SK-N-SH treated with all-trans-retinoic acid at 6 μM for 48 hours (cell line): ENCODE data around the gene CYREN.

ENCODE experiments used
- ATAC-seq: fragments of 200-7000 bp; cut with Tn5 transposase; 3 replicates; pipeline ENCODE4 v1.9.1; 2020; ENCODE audit warnings: mild to moderate bottlenecking, moderate library complexity
- ARNTL ChIP-seq: fragments of 450-650 bp; formaldehyde crosslinking; IDR thresholded peaks from 2 replicates; pipeline ENCODE4 v1.5.0; 2020; ENCODE audit warnings: low read depth, mild to moderate bottlenecking, moderate library complexity, borderline replicate concordance
- BACH2 ChIP-seq: fragments of 250-450 bp; sonication (Bioruptor Pico); IDR thresholded peaks from 2 replicates; pipeline ENCODE4 v1.9.0; 2021; ENCODE audit warnings: mild to moderate bottlenecking, borderline replicate concordance
- CSDC2 ChIP-seq: fragments of 250-450 bp; sonication (Bioruptor Pico); IDR thresholded peaks from 2 replicates; pipeline ENCODE4 v1.5.0; 2020; ENCODE audit warnings: mild to moderate bottlenecking, moderate library complexity
- CSRNP3 ChIP-seq: fragments of 250-450 bp; sonication (Bioruptor Pico); IDR thresholded peaks from 2 replicates; pipeline ENCODE4 v1.5.1; 2021; ENCODE audit warnings: mild to moderate bottlenecking, moderate library complexity
- ESRRG ChIP-seq: fragments of 250-450 bp; sonication (Bioruptor Pico); IDR thresholded peaks from 2 replicates; pipeline ENCODE4 v1.6.1; 2021; ENCODE audit warnings: mild to moderate bottlenecking
- GLIS3 ChIP-seq: fragments of 250-450 bp; sonication (Bioruptor Pico); IDR thresholded peaks from 2 replicates; pipeline ENCODE4 v1.5.0; 2020; ENCODE audit warnings: mild to moderate bottlenecking, moderate library complexity
- ISL1 ChIP-seq: fragments of 250-450 bp; sonication (Bioruptor Pico); IDR thresholded peaks from 2 replicates; pipeline ENCODE4 v2.1.2; 2022; ENCODE audit warnings: mild to moderate bottlenecking, moderate library complexity
- OSR1 ChIP-seq: fragments of 250-450 bp; sonication (Bioruptor Pico); IDR thresholded peaks from 2 replicates; pipeline ENCODE4 v1.8.0; 2022; ENCODE audit warnings: moderate library complexity, mild to moderate bottlenecking, inconsistent platforms
- PATZ1 ChIP-seq: fragments of 250-450 bp; sonication (Bioruptor Pico); IDR thresholded peaks from 2 replicates; pipeline ENCODE4 v1.8.0; 2020; ENCODE audit warnings: mild to moderate bottlenecking, moderate library complexity, borderline replicate concordance
- PPARA ChIP-seq: fragments of 250-450 bp; sonication (Bioruptor Pico); IDR thresholded peaks from 2 replicates; pipeline ENCODE4 v1.5.0; 2020; ENCODE audit warnings: mild to moderate bottlenecking, borderline replicate concordance
- RARB ChIP-seq: fragments of 250-450 bp; sonication (Bioruptor Pico); IDR thresholded peaks from 2 replicates; pipeline ENCODE4 v1.8.0; 2021; ENCODE audit warnings: mild to moderate bottlenecking, moderate library complexity
- SNAI2 ChIP-seq: fragments of 250-450 bp; sonication (Bioruptor Pico); IDR thresholded peaks from 2 replicates; pipeline ENCODE4 v1.5.0; 2020; ENCODE audit warnings: mild to moderate bottlenecking, moderate library complexity
- TCF4 ChIP-seq: fragments of 250-450 bp; sonication (Bioruptor Pico); IDR thresholded peaks from 2 replicates; pipeline ENCODE4 v1.8.0; 2021; ENCODE audit warnings: mild to moderate bottlenecking, moderate library complexity, borderline replicate concordance
- TOX ChIP-seq: fragments of 250-450 bp; sonication (Bioruptor Pico); IDR thresholded peaks from 2 replicates; pipeline ENCODE4 v1.8.0; 2021; ENCODE audit warnings: mild to moderate bottlenecking, moderate library complexity, borderline replicate concordance
- ZC3H10 ChIP-seq: fragments of 250-450 bp; sonication (Bioruptor Pico); IDR thresholded peaks from 2 replicates; pipeline ENCODE4 v1.5.1; 2021; ENCODE audit warnings: mild to moderate bottlenecking, moderate library complexity
- ZFP3 ChIP-seq: fragments of 250-450 bp; sonication (Bioruptor Pico); IDR thresholded peaks from 2 replicates; pipeline ENCODE4 v1.5.0; 2020; ENCODE audit warnings: mild to moderate bottlenecking, moderate library complexity
- ZNF565 ChIP-seq: fragments of 450-650 bp; formaldehyde crosslinking; conservative IDR thresholded peaks from 2 replicates; pipeline ENCODE4 v1.5.0; 2020; ENCODE audit warnings: low read depth, mild to moderate bottlenecking, moderate library complexity
- ZNF70 ChIP-seq: fragments of 450-650 bp; formaldehyde crosslinking; IDR thresholded peaks from 2 replicates; pipeline ENCODE4 v1.5.0; 2020; ENCODE audit warnings: mild to moderate bottlenecking, moderate library complexity
- ZNF8 ChIP-seq: fragments of 450-650 bp; formaldehyde crosslinking; IDR thresholded peaks from 2 replicates; pipeline ENCODE4 v1.5.0; 2020; ENCODE audit warnings: mild to moderate bottlenecking, moderate library complexity
- TF ChIP-seq, protein P1 (sequence below): fragments of 250-450 bp; sonication (Bioruptor Pico); IDR thresholded peaks from 2 replicates; pipeline ENCODE4 v1.5.1; 2020; ENCODE audit warnings: low read depth, mild to moderate bottlenecking, moderate library complexity
- TF ChIP-seq, protein P2 (sequence below): fragments of 250-450 bp; sonication (Bioruptor Pico); IDR thresholded peaks from 2 replicates; pipeline ENCODE4 v1.5.0; 2020; ENCODE audit warnings: mild to moderate bottlenecking, moderate library complexity
- TF ChIP-seq, protein P3 (sequence below): fragments of 250-450 bp; sonication (Bioruptor Pico); IDR thresholded peaks from 2 replicates; pipeline ENCODE4 v1.8.0; 2021; ENCODE audit warnings: low read depth, mild to moderate bottlenecking, moderate library complexity, borderline replicate concordance

The CYREN gene

GRCh38 chr7:135186261-135186540 is 15.7 kb upstream of the CYREN start (continued):
- TF ChIP-seq PATZ1 (CRISPR knock-in tag) (no peak), RARB (CRISPR knock-in tag) (no peak), CSRNP3 (CRISPR knock-in tag) (no peak), ISL1 (no peak)

DNA sequence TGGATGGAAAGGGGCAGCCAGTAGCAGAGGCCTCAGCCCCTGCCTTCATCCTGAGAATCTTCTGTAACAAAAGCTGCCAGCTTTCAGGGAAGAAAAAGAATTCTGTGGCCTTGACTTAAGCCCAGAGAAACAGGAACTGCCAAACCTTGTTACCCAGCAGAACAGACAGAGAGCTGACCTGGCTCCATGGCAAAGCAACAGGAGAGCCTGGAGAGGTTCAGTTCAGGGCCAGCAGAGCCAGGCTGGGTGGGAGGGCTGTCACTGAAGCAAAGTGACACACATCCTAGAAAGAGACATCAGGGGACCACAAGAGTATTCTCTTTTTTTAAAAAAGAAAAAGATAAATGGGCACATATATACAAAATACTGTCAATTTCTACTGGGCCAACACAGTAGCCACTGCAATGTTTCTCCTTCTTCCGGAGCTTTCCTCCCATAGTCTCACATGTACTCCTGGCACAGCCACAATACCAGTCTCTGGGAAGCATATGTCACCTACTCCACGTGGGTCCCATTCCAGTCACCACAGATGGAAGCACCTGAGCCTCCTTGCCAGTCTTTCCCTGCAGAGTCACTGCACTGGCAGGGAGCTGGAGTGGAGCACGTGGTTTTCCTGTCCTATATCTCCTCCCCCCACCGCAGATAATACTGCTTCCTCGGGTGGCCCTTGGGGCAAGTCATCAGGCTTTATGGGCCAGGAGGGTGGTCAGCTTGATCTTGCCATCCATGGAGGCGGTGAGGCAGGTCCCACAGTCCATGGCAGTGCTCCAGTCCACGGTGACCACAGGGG is 15.2 kb upstream of the CYREN start:
- no peak for TF ChIP-seq ZNF565 (CRISPR knock-in tag)
- no peak for TF ChIP-seq CSDC2 (CRISPR knock-in tag)
- TF ChIP-seq SNAI2 (CRISPR knock-in tag) = no peak
- no peak for TF ChIP-seq OSR1 (CRISPR knock-in tag)
- ATAC-seq = no peak

GRCh38 chr7:135184254-135184841 is 13.8 kb upstream of the CYREN start:
- ATAC-seq = no peak
- TF ChIP-seq TCF4 (CRISPR knock-in tag) (no peak), TOX (CRISPR knock-in tag) (no peak), ZNF8 (no peak), SNAI2 (CRISPR knock-in tag) (no peak), ESRRG (no peak), BACH2 (no peak), ZNF70 (no peak), ISL1 (no peak), GLIS3 (no peak), ARNTL (CRISPR knock-in tag) (no peak), ZNF565 (CRISPR knock-in tag) (no peak), ZC3H10 (no peak), PPARA (no peak), ZFP3 (CRISPR knock-in tag) (no peak)
- TF ChIP-seq, protein P1, sequence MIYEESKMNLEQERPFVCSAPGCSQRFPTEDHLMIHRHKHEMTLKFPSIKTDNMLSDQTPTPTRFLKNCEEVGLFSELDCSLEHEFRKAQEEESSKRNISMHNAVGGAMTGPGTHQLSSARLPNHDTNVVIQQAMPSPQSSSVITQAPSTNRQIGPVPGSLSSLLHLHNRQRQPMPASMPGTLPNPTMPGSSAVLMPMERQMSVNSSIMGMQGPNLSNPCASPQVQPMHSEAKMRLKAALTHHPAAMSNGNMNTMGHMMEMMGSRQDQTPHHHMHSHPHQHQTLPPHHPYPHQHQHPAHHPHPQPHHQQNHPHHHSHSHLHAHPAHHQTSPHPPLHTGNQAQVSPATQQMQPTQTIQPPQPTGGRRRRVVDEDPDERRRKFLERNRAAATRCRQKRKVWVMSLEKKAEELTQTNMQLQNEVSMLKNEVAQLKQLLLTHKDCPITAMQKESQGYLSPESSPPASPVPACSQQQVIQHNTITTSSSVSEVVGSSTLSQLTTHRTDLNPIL (CRISPR knock-in tag) = no peak
- TF ChIP-seq, protein P2, sequence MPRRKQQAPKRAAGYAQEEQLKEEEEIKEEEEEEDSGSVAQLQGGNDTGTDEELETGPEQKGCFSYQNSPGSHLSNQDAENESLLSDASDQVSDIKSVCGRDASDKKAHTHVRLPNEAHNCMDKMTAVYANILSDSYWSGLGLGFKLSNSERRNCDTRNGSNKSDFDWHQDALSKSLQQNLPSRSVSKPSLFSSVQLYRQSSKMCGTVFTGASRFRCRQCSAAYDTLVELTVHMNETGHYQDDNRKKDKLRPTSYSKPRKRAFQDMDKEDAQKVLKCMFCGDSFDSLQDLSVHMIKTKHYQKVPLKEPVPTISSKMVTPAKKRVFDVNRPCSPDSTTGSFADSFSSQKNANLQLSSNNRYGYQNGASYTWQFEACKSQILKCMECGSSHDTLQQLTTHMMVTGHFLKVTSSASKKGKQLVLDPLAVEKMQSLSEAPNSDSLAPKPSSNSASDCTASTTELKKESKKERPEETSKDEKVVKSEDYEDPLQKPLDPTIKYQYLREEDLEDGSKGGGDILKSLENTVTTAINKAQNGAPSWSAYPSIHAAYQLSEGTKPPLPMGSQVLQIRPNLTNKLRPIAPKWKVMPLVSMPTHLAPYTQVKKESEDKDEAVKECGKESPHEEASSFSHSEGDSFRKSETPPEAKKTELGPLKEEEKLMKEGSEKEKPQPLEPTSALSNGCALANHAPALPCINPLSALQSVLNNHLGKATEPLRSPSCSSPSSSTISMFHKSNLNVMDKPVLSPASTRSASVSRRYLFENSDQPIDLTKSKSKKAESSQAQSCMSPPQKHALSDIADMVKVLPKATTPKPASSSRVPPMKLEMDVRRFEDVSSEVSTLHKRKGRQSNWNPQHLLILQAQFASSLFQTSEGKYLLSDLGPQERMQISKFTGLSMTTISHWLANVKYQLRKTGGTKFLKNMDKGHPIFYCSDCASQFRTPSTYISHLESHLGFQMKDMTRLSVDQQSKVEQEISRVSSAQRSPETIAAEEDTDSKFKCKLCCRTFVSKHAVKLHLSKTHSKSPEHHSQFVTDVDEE (CRISPR knock-in tag) = no peak
- TF ChIP-seq, protein P3, sequence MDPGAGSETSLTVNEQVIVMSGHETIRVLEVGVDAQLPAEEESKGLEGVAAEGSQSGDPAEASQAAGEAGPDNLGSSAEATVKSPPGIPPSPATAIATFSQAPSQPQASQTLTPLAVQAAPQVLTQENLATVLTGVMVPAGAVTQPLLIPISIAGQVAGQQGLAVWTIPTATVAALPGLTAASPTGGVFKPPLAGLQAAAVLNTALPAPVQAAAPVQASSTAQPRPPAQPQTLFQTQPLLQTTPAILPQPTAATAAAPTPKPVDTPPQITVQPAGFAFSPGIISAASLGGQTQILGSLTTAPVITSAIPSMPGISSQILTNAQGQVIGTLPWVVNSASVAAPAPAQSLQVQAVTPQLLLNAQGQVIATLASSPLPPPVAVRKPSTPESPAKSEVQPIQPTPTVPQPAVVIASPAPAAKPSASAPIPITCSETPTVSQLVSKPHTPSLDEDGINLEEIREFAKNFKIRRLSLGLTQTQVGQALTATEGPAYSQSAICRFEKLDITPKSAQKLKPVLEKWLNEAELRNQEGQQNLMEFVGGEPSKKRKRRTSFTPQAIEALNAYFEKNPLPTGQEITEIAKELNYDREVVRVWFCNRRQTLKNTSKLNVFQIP = no peak
- TF ChIP-seq, all 23 proteins: peak for 0
